Gastrocnemius medialis (tissue), 4 donors: ENCODE results near the gene ANTXR2. TPM values are rescaled to one million over a fixed set of nuclear protein-coding genes. Genes with fewer than 3 reads are reported as not detected.

Experiments used
- ATAC-seq, 2 donors: fragments of 150-250 bp; one replicate each; pipeline ENCODE4 v1.9.1; 2016
- DNase-seq, 2 donors: peaks; one replicate each; pipeline ENCODE4 v3.0.0-alpha.2; 2019
- H3K27ac ChIP-seq, 4 donors: fragments of 200-600 bp; sonication (generic); 1 replicate in 1 of 4; 2 replicates in 3 of 4; pipeline ENCODE4 v1.5.1; 2016 to 2018; ENCODE audit warnings: mild to moderate bottlenecking in 2 of 4, moderate library complexity in 1 of 4
- H3K27me3 ChIP-seq, 3 donors: fragments of 200-600 bp; sonication (generic) in 2 of 3; 1 replicate in 1 of 3; 2 replicates in 2 of 3; pipeline versions ENCODE4 v1.5.1 to v1.6.0; 2016 to 2019; ENCODE audit warnings: mild to moderate bottlenecking in 1 of 3, moderate library complexity in 1 of 3
- H3K36me3 ChIP-seq, 2 donors: fragments of 200-600 bp; sonication (generic) in 1 of 2; one replicate each; pipeline ENCODE4 v1.5.1; 2017 to 2018
- H3K4me1 ChIP-seq, 2 donors: fragments of 200-600 bp; sonication (generic) in 1 of 2; one replicate each; pipeline ENCODE4 v1.5.1; 2016 to 2017; ENCODE audit warnings: mild to moderate bottlenecking in 2 of 2
- H3K4me3 ChIP-seq, 4 donors: fragments of 200-600 bp; sonication (generic) in 3 of 4; 1 replicate in 1 of 4; 2 replicates in 3 of 4; pipeline ENCODE4 v1.5.1; 2016 to 2019; ENCODE audit warnings: mild to moderate bottlenecking in 2 of 4
- H3K9me3 ChIP-seq, 3 donors: fragments of 200-600 bp; sonication (generic) in 2 of 3; 1 replicate in 1 of 3; 2 replicates in 2 of 3; pipeline ENCODE4 v1.5.1; 2016 to 2019
- CTCF ChIP-seq, 5 experiments: fragments of 450-650 bp in 3 of 5; fragments of 200-600 bp in 2 of 5; sonication (generic) in 2 of 5; IDR thresholded peaks in 4 of 5; conservative IDR thresholded peaks in 1 of 5; 1 replicate in 4 of 5; 2 replicates in 1 of 5; pipeline ENCODE4 v1.5.1; 2016 to 2019; ENCODE audit warnings: antibody characterized with exemption in 5 of 5, mild to moderate bottlenecking in 3 of 5, moderate library complexity in 3 of 5
- POLR2A ChIP-seq, 2 donors: fragments of 450-650 bp; IDR thresholded peaks; one replicate each; pipeline ENCODE4 v1.6.1; 2017; ENCODE audit warnings: antibody characterized with exemption in 2 of 2, mild to moderate bottlenecking in 2 of 2, moderate library complexity in 2 of 2
- in situ Hi-C, 4 donors: fragments of 200-750 bp; cut with MboI; loops; one replicate each; pipeline versions ENCODE4 v1.15.0 to v1.8.0; 2017; ENCODE audit warnings: low sequenced_read_pairs in 4 of 4
- intact Hi-C: fragments of 100-400 bp; cut with DNase I; formaldehyde crosslinking; loops from one replicate; pipeline ENCODE4 v1.15.1; 2023; ENCODE audit warnings: low total_unique reads
- total RNA-seq, 4 donors: library from RNA; depleted of rRNA; stranded (reverse); fragments of >200 nt; gene quantifications; one replicate each; pipeline versions ENCODE4 v1.1.0 to v1.2.3, GENCODE V29; 2016

Gene ANTXR2
- total RNA-seq, 4 donors from 2014 or later: 14.5 to 41.0 (median 23.1) TPM

GRCh38 chr4:79920163-79920853 lies 152.7 kb downstream of the ANTXR2 start:
- TF ChIP-seq POLR2A (IDR thresholded peaks at IDR 0.05): no peak
- TF ChIP-seq CTCF (IDR thresholded peaks at IDR 0.05 in 4 of 5, conservative IDR thresholded peaks at IDR 0.05 in 1 of 5): no peak
- Histone ChIP-seq H3K4me3 (no peak overlapping the region), H3K27me3 (no peaks in the 10 kb centered on the region), H3K36me3 (no peaks in the 10 kb centered on the region), H3K27ac (no peak overlapping the region), H3K4me1 (peaks cover 0 to under 1% of the 10 kb centered on the region in 2 donors), H3K9me3 (no peaks in the 10 kb centered on the region)
- ATAC-seq (no peak), DNase-seq (no peak)
- intact Hi-C loops (no loop called here), in situ Hi-C loops (no loop called here)

- no peak for DNase-seq
- no peak for ATAC-seq
- Histone ChIP-seq H3K36me3 (no peaks in the 10 kb centered on the region), H3K27ac (no peak overlapping the region), H3K9me3 (no peaks in the 10 kb centered on the region), H3K27me3 (no peaks in the 10 kb centered on the region), H3K4me1 (peaks cover 0 to 4% of the 10 kb centered on the region in 2 donors), H3K4me3 (no peak overlapping the region)
- intact Hi-C loops: no loop called here
- TF ChIP-seq CTCF (IDR thresholded peaks at IDR 0.05 in 4 of 5, conservative IDR thresholded peaks at IDR 0.05 in 1 of 5) (no peak), POLR2A (IDR thresholded peaks at IDR 0.05) (no peak)
- in situ Hi-C loops: no loop called here
Measured at GRCh38 chr4:79918292-79918691, 154.7 kb downstream of the ANTXR2 start.

- DNase-seq (no peak), ATAC-seq (no peak)
- no peaks in the 10 kb centered on the region for H3K9me3 ChIP-seq
- H3K27ac ChIP-seq: no peak overlapping the region
- H3K36me3 ChIP-seq: no peaks in the 10 kb centered on the region
- H3K4me3 ChIP-seq: no peak overlapping the region
- intact Hi-C loops (no loop called here), in situ Hi-C loops (no loop called here)
- H3K4me1 ChIP-seq: peaks cover 0 to 4% of the 10 kb centered on the region in 2 donors
- no peak for TF ChIP-seq POLR2A (IDR thresholded peaks at IDR 0.05)
- peak in 3 of 5 experiments; percentile 19 to 34 (median 21) for TF ChIP-seq CTCF (IDR thresholded peaks at IDR 0.05 in 4 of 5, conservative IDR thresholded peaks at IDR 0.05 in 1 of 5)
- H3K27me3 ChIP-seq: no peaks in the 10 kb centered on the region
Measured at GRCh38 chr4:79917246-79917645, 155.8 kb downstream of the ANTXR2 start.

GRCh38 chr4:79915246-79915645 lies 157.8 kb downstream of the ANTXR2 start:
- intact Hi-C loops (no loop called here), in situ Hi-C loops (no loop called here)
- Histone ChIP-seq H3K27ac (no peak overlapping the region), H3K9me3 (no peaks in the 10 kb centered on the region), H3K27me3 (no peaks in the 10 kb centered on the region), H3K4me1 (peaks cover 0 to 4% of the 10 kb centered on the region in 2 donors), H3K4me3 (no peak overlapping the region), H3K36me3 (no peaks in the 10 kb centered on the region)
- DNase-seq (no peak), ATAC-seq (no peak)
- no peak for TF ChIP-seq POLR2A (IDR thresholded peaks at IDR 0.05)

GRCh38 chr4:79913581-79913980 lies 159.4 kb downstream of the ANTXR2 start:
- intact Hi-C loops (no loop called here), in situ Hi-C loops (no loop called here)
- Histone ChIP-seq H3K27ac (no peak overlapping the region), H3K36me3 (no peaks in the 10 kb centered on the region), H3K4me3 (no peak overlapping the region), H3K9me3 (no peaks in the 10 kb centered on the region), H3K4me1 (peaks cover 0 to 4% of the 10 kb centered on the region in 2 donors), H3K27me3 (no peaks in the 10 kb centered on the region)
- ATAC-seq (no peak), DNase-seq (no peak)
- TF ChIP-seq CTCF (IDR thresholded peaks at IDR 0.05 in 4 of 5, conservative IDR thresholded peaks at IDR 0.05 in 1 of 5) (no peak), POLR2A (IDR thresholded peaks at IDR 0.05) (no peak)
